ENCODE measurements around the gene POLA2. TPM values are rescaled to one million over a fixed set of nuclear protein-coding genes. Genes with fewer than 3 reads are reported as not detected.

POLA2 gene
- polyA plus RNA-seq, 1 donor (not counting 4 experiments of a cell fraction or from before 2014, with no cell fraction given): 20.9 TPM

DNA sequence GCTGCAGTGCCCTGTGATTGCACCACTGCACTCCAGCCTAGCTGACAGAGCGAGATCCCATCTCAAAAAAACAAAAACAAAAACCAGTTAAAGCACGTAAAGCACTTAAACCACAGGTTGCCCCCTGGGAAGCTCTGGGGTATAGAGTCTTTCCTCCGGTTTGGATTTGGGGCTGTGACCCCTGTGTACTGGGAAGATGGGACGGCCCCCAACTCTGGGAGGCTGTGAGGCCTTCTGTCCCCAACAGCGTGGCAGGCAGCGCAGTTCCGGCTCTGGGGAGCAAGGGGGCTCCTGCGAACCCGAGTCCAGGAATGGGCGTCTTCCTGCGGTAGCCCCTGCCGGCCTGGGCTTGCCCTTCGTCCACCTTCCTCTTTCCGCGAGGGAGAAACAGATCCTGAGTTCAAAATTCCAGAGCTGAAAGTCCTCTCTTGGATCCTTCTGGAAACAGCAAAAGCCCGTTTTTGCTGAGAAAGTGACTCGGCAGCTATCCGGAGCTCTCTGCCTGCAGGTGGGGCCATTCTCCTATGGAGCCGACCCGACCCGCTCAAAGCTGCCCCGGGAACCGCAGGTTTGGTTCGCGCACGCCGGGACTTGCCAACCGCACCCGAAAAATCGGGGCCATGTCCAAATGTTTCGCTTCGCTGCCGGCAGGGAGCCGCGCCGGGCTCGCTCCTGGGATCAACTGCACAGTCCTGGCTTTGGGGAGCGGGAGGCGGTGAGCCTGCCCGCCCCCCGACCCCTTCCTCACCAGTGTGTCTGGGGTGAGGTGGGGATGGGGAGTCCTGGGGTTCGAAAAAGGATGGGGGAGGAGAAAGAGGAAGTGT lies 36.3 kb upstream of the POLA2 start:
- H3K9ac ChIP-seq (ENCODE audit: control insufficient read depth, extremely low read depth, insufficient read depth, low read length): peak overlapping the region; percentile 65
- H3K36me3 ChIP-seq (ENCODE audit: control insufficient read depth in 2 of 2, extremely low read depth in 1 of 2, insufficient read depth in 2 of 2, low read length in 2 of 2): peaks cover 0 to 24% of the 10 kb centered on the region in 2 experiments
- H3K9me1 ChIP-seq (ENCODE audit: control insufficient read depth, extremely low read depth, insufficient read depth, low read length): no peaks in the 10 kb centered on the region
- TF ChIP-seq, protein P1, sequence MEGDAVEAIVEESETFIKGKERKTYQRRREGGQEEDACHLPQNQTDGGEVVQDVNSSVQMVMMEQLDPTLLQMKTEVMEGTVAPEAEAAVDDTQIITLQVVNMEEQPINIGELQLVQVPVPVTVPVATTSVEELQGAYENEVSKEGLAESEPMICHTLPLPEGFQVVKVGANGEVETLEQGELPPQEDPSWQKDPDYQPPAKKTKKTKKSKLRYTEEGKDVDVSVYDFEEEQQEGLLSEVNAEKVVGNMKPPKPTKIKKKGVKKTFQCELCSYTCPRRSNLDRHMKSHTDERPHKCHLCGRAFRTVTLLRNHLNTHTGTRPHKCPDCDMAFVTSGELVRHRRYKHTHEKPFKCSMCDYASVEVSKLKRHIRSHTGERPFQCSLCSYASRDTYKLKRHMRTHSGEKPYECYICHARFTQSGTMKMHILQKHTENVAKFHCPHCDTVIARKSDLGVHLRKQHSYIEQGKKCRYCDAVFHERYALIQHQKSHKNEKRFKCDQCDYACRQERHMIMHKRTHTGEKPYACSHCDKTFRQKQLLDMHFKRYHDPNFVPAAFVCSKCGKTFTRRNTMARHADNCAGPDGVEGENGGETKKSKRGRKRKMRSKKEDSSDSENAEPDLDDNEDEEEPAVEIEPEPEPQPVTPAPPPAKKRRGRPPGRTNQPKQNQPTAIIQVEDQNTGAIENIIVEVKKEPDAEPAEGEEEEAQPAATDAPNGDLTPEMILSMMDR (optimal IDR thresholded peaks at IDR 0.05 in 1 of 3, IDR thresholded peaks at IDR 0.05 in 1 of 3, conservative IDR thresholded peaks at IDR 0.05 in 1 of 3; ENCODE audit: extremely low read depth in 1 of 3, insufficient read depth in 2 of 3, low read length in 3 of 3): peak; percentile 63 to 78 (median 73)
- TF ChIP-seq EZH2 (IDR thresholded peaks at IDR 0.05; ENCODE audit: low read length): no peak
- FAIRE-seq (no peak), DNase-seq (ENCODE audit: low read depth, low spot score) (no peak)
- H4K20me1 ChIP-seq (ENCODE audit: control insufficient read depth, extremely low read depth, insufficient read depth, low read length): no peaks in the 10 kb centered on the region
- H3K4me1 ChIP-seq (ENCODE audit: control insufficient read depth, extremely low read depth, insufficient read depth, low read length): peaks cover 14% of the 10 kb centered on the region
- H3K79me2 ChIP-seq (ENCODE audit: control insufficient read depth, insufficient read depth, low read length): no peaks in the 10 kb centered on the region
- H3K4me3 ChIP-seq (ENCODE audit: control insufficient read depth in 2 of 3, extremely low read depth in 1 of 3, insufficient read depth in 2 of 3, low read depth in 1 of 3, low read length in 3 of 3): peak overlapping the region in 2 of 3 experiments; percentile 54 to 58
- dilution Hi-C loops (cut with MboI; ENCODE audit: extremely low pct_ligation_motif_present, low sequenced_read_pairs): no loop called here
- H3K27me3 ChIP-seq (ENCODE audit: control insufficient read depth, extremely low read depth, insufficient read depth, low read length): no peaks in the 10 kb centered on the region
- H2AFZ ChIP-seq (ENCODE audit: control insufficient read depth, low read length): peak overlapping the region; percentile 79
- no peaks in the 10 kb centered on the region for H3K9me3 ChIP-seq (ENCODE audit: control insufficient read depth, low read depth, low read length)
- H3K4me2 ChIP-seq (ENCODE audit: control insufficient read depth, extremely low read depth, insufficient read depth, low read depth, low read length): peak overlapping the region; percentile 91
- H3K27ac ChIP-seq (ENCODE audit: control insufficient read depth, insufficient read depth, low read length): peak overlapping the region; percentile 75

DNA sequence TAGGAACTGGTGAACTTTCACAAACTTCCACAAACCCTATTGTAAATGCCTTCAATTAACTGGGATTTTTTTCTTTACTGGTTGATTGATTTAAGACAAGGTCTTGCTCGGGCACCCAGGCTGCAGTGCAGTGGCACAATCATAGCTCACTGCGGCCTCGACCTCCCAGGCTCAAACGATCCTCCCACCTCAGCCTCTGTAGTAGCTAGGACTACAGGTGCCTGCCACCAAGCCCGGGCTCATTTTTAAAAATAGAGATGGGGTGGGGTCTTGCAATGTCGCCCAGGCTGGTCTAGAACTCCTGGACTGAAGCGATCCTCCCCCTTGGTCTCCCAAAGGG lies 35.7 kb upstream of the POLA2 start:
- H3K9ac ChIP-seq (ENCODE audit: control insufficient read depth, extremely low read depth, insufficient read depth, low read length): peak overlapping the region; percentile 65
- peaks cover 0 to 21% of the 10 kb centered on the region in 2 experiments for H3K36me3 ChIP-seq (ENCODE audit: control insufficient read depth in 2 of 2, extremely low read depth in 1 of 2, insufficient read depth in 2 of 2, low read length in 2 of 2)
- peak overlapping the region; percentile 91 for H3K4me2 ChIP-seq (ENCODE audit: control insufficient read depth, extremely low read depth, insufficient read depth, low read depth, low read length)
- DNase-seq (ENCODE audit: low read depth, low spot score) (no peak), FAIRE-seq (no peak)
- no peaks in the 10 kb centered on the region for H3K9me3 ChIP-seq (ENCODE audit: control insufficient read depth, low read depth, low read length)
- H3K79me2 ChIP-seq (ENCODE audit: control insufficient read depth, insufficient read depth, low read length): no peaks in the 10 kb centered on the region
- H3K4me3 ChIP-seq (ENCODE audit: control insufficient read depth in 2 of 3, extremely low read depth in 1 of 3, insufficient read depth in 2 of 3, low read depth in 1 of 3, low read length in 3 of 3): peak overlapping the region in 2 of 3 experiments; percentile 54 to 58
- peak overlapping the region; percentile 60 for H2AFZ ChIP-seq (ENCODE audit: control insufficient read depth, low read length)
- TF ChIP-seq EZH2 (IDR thresholded peaks at IDR 0.05; ENCODE audit: low read length): no peak
- TF ChIP-seq, protein P1 (optimal IDR thresholded peaks at IDR 0.05 in 1 of 3, IDR thresholded peaks at IDR 0.05 in 1 of 3, conservative IDR thresholded peaks at IDR 0.05 in 1 of 3; ENCODE audit: extremely low read depth in 1 of 3, insufficient read depth in 2 of 3, low read length in 3 of 3): no peak
- dilution Hi-C loops (cut with MboI; ENCODE audit: extremely low pct_ligation_motif_present, low sequenced_read_pairs): no loop called here
- no peaks in the 10 kb centered on the region for H3K9me1 ChIP-seq (ENCODE audit: control insufficient read depth, extremely low read depth, insufficient read depth, low read length)
- H3K4me1 ChIP-seq (ENCODE audit: control insufficient read depth, extremely low read depth, insufficient read depth, low read length): peaks cover 14% of the 10 kb centered on the region
- no peaks in the 10 kb centered on the region for H4K20me1 ChIP-seq (ENCODE audit: control insufficient read depth, extremely low read depth, insufficient read depth, low read length)
- peak overlapping the region; percentile 75 for H3K27ac ChIP-seq (ENCODE audit: control insufficient read depth, insufficient read depth, low read length)
- H3K27me3 ChIP-seq (ENCODE audit: control insufficient read depth, extremely low read depth, insufficient read depth, low read length): no peaks in the 10 kb centered on the region

Measured in keratinocyte (primary cell).